Measurements from ENCODE around the gene ZNF526. TPM values are rescaled to one million over a fixed set of nuclear protein-coding genes. Genes with fewer than 3 reads are reported as not detected.

The ZNF526 gene
- total and polyA plus RNA-seq, 2 experiments from 2014 or later, result 4.9 to 8.6 TPM

DNA sequence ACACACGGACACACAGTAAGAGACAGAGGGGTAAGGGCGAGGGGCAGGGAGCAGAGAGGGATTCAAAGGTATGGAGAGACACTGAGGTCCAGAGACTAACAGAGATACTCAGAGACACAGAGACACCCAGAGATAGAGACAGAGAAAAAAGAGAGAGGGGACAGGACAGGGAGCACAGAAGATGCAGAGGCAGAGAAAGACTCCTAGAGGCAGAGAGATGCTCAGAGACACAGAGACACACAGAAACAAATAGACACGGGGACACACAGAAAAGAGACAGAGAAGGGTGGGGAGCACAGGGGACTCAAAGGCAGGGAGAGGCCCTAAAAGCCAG, 42.5 kb upstream of the ZNF526 start:
- TF ChIP-seq, protein P1, sequence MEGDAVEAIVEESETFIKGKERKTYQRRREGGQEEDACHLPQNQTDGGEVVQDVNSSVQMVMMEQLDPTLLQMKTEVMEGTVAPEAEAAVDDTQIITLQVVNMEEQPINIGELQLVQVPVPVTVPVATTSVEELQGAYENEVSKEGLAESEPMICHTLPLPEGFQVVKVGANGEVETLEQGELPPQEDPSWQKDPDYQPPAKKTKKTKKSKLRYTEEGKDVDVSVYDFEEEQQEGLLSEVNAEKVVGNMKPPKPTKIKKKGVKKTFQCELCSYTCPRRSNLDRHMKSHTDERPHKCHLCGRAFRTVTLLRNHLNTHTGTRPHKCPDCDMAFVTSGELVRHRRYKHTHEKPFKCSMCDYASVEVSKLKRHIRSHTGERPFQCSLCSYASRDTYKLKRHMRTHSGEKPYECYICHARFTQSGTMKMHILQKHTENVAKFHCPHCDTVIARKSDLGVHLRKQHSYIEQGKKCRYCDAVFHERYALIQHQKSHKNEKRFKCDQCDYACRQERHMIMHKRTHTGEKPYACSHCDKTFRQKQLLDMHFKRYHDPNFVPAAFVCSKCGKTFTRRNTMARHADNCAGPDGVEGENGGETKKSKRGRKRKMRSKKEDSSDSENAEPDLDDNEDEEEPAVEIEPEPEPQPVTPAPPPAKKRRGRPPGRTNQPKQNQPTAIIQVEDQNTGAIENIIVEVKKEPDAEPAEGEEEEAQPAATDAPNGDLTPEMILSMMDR (IDR thresholded peaks at IDR 0.05; ENCODE audit: poor library complexity), result no peak
- Histone ChIP-seq H3K27ac (no peak overlapping the region), H3K4me1 (ENCODE audit: insufficient read depth) (peaks cover 3% of the 10 kb centered on the region), H3K79me2 (no peaks in the 10 kb centered on the region), H3K4me3 (no peak overlapping the region), H2AFZ (no peak overlapping the region), H3K36me3 (replicated peaks; ENCODE audit: insufficient read depth, low read depth) (no peaks in the 10 kb centered on the region), H3K27me3 (peaks cover 80% of the 10 kb centered on the region), H3K9me3 (ENCODE audit: low read depth) (no peaks in the 10 kb centered on the region), H3K4me2 (no peak overlapping the region), H4K20me1 (ENCODE audit: insufficient read depth, poor library complexity, severe bottlenecking) (no peaks in the 10 kb centered on the region), H3K9me2 (replicated peaks; ENCODE audit: insufficient read depth) (no peaks in the 10 kb centered on the region)
- no peak for DNase-seq (ENCODE audit: low spot score)
- 46% methylated on average over 3 of the region's 3 CpGs for WGBS (ENCODE audit: low lambda C conversion rate, missing lambda C conversion rate)

DNA sequence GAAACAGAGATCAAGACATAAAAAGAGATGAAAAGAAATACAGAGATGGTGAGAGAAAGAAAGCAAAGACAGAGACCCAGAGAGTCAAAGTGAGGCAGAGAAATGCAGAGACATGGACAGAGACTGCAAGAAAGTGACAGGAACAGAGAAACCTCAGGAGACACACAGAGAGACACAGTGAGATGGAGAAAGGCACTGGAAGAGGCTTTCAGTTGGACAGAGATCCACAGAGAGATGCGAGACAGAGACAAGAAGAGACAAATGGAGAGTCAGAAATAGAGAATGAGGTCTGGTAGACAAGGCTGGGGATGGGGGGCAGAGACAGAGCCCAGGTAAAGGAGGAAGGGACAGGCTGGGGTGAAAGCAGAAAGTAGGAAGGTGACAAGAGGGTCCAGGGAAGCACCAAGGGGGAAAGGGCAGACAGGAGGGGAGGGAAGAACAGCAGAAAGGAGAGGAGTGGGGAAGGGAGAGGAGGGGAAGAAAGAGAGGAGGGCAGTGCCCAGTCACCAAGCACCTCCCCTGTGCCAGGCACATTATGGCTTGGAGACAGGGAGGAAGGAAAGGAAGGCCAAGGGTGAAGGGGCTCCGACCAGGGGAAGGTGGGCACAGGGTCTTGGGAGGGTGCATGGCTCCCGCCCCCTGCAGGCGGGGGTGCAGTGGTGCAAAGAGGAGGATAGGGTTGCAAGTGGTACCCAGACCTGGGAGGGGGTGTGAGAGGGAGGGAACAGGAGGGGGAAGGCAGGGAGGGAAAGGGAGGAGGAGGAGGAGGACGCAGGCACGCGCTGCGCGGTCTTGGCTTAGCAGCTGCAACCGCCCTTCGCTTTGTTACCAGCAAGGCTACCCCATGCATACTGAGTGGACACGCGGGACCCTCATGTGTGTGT, 41.1 kb upstream of the ZNF526 start:
- no peaks in the 10 kb centered on the region for H3K9me2 ChIP-seq (replicated peaks; ENCODE audit: insufficient read depth)
- H3K4me2 ChIP-seq, result no peak overlapping the region
- H3K79me2 ChIP-seq, result no peaks in the 10 kb centered on the region
- peaks cover 86% of the 10 kb centered on the region for H3K27me3 ChIP-seq
- peaks cover 3% of the 10 kb centered on the region for H3K4me1 ChIP-seq (ENCODE audit: insufficient read depth)
- H2AFZ ChIP-seq, result no peak overlapping the region
- no peaks in the 10 kb centered on the region for H3K9me3 ChIP-seq (ENCODE audit: low read depth)
- no peak for DNase-seq (ENCODE audit: low spot score)
- no peaks in the 10 kb centered on the region for H3K36me3 ChIP-seq (replicated peaks; ENCODE audit: insufficient read depth, low read depth)
- WGBS (ENCODE audit: low lambda C conversion rate, missing lambda C conversion rate), result 35% methylated on average over 4 of the region's 13 CpGs
- no peak for TF ChIP-seq EZH2 (IDR thresholded peaks at IDR 0.05; ENCODE audit: borderline replicate concordance)
- TF ChIP-seq EZH2phosphoT487 (IDR thresholded peaks at IDR 0.05; ENCODE audit: low read depth, severe bottlenecking, unreplicated experiment), result no peak
- TF ChIP-seq, protein P1 (IDR thresholded peaks at IDR 0.05; ENCODE audit: poor library complexity), result no peak
- H3K27ac ChIP-seq, result no peak overlapping the region
- no peaks in the 10 kb centered on the region for H4K20me1 ChIP-seq (ENCODE audit: insufficient read depth, poor library complexity, severe bottlenecking)
- no peak overlapping the region for H3K4me3 ChIP-seq

DNA sequence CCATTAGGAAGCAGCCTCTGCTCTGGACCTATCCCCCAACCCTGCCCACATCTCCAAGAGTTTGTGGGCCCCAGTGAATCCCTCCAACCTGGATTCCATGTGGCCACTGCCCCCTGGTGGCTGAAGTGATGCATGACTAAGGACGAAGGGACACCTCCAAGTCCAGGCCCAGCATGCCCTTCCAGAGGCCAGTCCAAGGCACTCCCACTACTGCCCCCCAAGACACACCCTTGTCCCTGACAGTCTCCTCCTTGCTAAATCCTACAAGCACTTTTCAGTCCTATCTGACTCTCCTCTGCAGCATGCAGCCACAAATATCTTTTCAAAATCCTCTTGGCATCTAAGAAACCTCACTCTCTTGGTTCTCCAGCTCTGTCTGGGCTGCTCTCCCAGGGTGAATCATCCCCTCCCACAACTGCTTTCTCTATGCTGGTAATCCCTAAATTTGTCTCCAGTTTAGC, 35.7 kb upstream of the ZNF526 start:
- Histone ChIP-seq H3K4me3 (no peak overlapping the region), H3K27ac (no peak overlapping the region)

More for the DNA sequence above, 35.7 kb upstream of the ZNF526 start:
- Histone ChIP-seq H3K36me3 (replicated peaks; ENCODE audit: insufficient read depth, low read depth) (no peaks in the 10 kb centered on the region), H3K27me3 (peaks cover 42% of the 10 kb centered on the region), H4K20me1 (ENCODE audit: insufficient read depth, poor library complexity, severe bottlenecking) (no peaks in the 10 kb centered on the region), H3K9me3 (ENCODE audit: low read depth) (no peaks in the 10 kb centered on the region), H3K4me1 (ENCODE audit: insufficient read depth) (no peaks in the 10 kb centered on the region), H2AFZ (no peak overlapping the region), H3K79me2 (no peaks in the 10 kb centered on the region), H3K9me2 (replicated peaks; ENCODE audit: insufficient read depth) (no peaks in the 10 kb centered on the region), H3K4me2 (no peak overlapping the region)
- peak; percentile 85 for DNase-seq (ENCODE audit: low spot score)
- TF ChIP-seq, protein P1 (IDR thresholded peaks at IDR 0.05; ENCODE audit: poor library complexity), result peak; percentile 74
- TF ChIP-seq EZH2 (IDR thresholded peaks at IDR 0.05; ENCODE audit: borderline replicate concordance), result no peak
- WGBS (ENCODE audit: low lambda C conversion rate, missing lambda C conversion rate), result 6% methylated on average over 1 of the region's 1 CpG

Measured in hepatocyte (in vitro differentiated cells).